Measurements from ENCODE around the gene MED14.
"Not testable (repeated sequence)": the region's sequence is repeated elsewhere in the genome, so short reads cannot be mapped to it uniquely, and the experiment has no call there.

The MED14 gene

DNA sequence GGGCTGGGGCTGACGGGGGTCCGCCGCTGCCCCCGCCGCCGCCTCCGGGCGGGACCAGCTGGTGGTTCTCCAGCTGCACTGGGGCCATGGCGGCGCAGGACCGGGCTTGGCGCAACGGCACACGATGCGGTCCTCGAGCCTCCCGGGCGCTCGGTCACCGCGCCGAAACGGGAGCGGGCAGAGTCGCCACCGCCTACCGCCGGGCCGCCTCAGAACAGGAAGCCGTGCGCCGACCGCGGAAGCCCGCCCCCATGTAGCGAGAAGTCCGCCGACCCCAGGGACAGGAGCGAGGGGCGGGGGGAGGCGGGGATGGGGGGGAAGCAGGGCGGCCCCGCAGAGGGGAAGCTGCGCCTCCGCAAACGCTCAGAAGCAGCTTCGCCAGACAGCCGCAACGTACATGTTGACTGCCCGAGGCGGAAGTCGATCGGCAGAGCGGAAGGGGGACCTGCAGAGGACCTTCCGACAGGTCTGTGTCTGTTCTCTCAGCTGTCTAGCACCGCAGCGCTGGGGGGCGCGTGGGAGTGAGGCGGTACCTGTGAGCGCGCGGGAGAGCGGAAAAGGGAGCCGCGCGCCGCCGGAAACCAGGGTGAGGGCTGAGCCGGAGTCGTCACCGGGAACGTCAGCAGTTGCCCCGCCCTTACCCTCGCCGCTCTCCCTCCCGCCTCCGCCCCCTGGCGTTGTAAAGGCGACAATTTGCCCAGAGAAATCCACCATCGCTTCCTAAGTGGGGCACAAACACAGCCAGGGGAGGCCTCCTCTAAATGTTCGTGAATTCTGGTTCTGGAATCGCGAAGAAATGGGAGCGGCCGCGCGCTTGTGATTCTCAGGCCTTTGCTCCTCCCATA, at the start of gene MED14:
TSS of gene MED14 (minus strand) at position 218 of the 845 bp plus-strand sequence. CDS start at position 88, 130 bp downstream.
- DNase-seq = peak; percentile 86

DNA sequence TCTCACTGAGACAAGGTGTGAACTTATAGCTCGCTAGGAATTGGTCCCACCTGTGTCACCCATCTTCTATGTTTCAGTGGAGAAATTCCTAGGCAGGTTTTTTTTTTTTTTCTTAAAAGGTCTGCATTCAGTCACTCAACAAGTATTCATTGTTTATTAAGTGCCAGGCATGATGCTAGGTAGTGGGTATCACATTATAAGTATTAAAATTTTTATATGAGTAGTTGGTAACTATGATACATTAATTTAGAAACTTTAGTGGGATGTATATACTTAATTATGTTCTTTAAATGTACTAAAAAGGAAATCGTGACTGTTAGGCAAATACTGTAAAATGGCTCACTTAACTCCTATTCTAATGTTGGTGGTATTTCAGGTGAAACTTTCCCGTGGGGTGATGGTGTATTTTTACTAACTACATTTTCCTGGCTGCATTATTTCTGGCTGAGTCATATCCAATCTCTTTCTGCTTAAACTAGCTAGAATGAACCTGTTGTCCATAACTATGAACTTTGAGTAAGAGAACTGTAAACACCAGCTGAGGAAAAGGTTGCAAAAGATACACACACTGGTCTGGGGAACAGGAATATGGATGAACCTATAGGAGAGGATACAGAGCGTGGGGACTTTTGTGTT, 49.3 kb upstream of the MED14 start:
- no peak for DNase-seq

DNA sequence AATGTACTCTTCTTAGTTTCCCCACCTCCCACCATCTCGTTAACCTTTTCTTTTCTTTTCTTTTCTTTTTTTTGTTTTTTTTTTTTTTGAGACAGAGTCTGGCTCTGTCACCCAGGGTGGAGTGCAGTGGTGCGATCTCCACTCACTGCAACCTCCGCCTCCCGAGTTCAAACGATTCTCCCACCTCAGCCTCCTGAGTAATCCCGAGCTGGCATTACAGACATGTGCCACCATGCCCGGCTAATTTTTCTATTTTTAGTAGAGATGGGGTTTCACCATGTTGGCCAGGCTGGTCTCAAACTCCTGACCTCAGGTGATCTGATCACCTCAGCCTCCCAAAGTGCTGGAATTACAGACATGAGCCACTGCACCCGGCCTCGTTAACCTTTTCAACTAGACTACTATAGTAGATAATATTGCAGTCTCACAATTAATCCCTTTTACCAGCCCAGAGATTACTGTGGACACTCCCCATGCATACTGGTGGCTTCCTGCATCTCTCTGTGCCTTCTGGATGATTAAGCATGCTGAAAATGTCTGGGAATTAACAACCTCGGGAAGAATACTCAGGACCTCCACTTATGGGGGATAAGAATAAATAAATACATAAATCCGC, 47.4 kb upstream of the MED14 start:
- DNase-seq = not testable (repeated sequence)

DNA sequence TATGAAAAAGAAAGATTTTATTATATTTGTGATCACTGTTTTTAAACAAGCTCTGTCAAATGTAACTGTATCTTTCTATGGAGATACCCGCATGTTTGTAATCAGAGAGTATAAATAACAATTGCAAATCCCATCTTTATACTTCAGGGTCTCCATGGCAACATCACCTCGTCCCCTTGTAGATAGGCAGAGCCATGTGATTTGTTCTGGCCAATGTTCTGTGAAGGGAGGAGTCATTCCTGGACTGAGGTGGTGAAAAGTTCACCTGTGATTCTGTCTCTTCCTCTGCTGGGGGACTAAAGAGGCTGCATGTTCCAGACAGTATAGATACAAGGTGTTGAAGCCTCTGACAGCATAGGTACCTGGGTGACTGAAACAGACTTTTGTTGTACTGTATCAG, 45.6 kb upstream of the MED14 start:
- DNase-seq = no peak

DNA sequence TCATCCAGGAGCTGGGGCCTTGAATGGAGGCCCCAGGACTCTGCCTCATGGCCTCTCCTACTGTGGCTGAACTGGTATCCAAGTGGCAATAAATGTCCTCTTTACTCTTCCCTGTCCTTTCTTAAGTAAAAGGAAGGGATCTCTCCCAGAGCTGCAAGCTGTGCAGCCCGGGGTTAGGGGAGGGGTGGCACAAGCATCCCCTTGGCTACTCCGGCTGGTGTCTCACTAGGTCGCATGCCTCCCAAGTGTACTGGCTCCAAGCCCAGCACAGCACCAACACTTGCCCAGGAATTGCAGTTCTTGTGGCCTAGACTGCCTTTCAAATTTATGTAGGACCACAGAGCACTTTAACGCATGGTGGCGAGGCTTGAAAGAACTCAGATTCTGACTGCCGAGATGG, 44.7 kb upstream of the MED14 start:
- DNase-seq = no peak

DNA sequence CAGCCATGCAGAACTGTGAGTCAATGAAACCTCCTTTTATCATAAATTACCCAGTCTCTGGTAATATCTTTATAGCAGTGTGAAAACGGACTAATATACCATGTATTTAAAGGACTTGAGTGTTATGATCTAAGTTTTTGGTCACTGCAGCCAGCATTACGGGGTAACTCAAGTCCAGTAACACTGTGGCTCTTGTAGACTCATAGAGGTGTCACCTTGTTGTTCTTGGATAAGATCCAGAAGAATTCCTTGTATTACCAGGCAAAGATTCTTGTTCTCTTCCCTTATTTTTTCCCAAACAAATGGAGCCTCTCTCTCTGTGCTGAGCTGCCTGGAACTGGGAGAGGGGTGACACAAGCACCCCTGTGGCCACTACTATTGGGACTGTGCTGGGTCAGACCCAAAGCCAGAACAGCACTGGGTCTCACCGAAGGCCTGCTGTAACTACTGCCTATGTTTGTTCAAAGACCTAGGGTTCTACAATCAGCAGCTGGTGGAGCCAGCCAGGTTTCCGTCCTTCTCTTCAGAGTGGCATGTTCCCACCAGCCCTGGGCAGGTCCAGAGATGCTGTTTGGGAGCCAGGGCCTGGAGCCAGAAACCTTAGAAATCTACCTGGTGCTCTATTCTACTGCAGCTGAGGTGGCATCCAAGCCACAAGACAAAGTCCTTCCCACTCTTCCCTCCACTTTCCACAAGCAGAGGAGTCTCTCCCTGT, 43.7 kb upstream of the MED14 start:
- DNase-seq = no peak

DNA sequence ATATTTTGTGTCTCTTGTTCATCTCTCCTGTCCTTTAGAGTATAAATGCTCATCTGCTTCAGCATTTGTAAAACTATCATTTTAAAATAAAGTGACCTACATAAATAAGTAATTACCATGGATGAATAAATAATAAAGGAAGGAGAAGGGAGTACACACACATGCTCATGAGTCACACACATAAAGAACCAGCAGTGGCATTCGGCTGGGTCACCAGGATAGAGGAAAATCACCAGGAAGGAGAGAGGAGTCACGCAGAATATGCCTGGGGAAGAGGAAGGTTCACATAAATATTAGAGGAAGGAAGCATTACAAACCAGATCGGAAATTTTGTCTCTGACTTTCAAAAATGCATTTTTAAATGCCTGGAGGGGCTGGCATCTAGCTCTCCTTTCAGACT, 38.5 kb upstream of the MED14 start:
- no peak for DNase-seq

DNA sequence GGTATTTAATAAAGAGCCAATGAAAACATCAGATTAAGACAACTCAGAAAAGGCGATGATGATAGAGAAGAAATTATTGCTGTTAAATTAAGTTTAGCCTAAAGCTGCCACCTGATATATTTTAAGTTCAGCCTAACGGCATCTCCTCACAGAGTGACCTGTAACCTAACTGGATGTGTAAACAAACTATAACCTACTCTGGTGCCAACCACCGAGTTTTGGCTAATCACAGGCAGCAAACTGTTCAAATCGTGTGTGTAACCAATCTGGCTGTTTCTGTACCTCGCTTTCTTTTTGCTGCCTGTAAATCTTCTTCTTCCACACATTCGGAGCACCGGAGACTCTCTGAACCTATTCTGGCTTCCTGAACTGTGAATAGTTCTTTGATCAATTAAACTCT, 37.8 kb upstream of the MED14 start:
- DNase-seq = no peak

DNA sequence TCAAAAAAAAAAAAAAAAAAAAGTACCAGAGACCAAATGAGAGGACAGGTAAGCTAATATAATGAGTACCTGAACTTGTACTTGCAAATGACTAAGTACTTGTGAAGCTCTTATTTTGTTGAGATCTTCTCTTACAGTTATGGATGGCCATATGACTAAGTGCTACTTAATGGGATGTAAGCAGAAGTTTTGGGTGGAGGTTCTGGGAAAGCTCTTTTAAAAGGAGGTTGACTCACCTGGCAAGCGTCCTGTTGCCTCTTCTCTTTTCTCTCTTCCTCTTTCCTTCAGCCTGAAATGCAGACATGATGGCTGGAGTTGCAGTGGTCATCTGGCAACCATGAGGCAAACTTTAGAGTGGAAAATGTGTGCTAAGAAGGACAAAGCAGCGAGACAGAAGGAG, 36.9 kb upstream of the MED14 start:
- DNase-seq = no peak

DNA sequence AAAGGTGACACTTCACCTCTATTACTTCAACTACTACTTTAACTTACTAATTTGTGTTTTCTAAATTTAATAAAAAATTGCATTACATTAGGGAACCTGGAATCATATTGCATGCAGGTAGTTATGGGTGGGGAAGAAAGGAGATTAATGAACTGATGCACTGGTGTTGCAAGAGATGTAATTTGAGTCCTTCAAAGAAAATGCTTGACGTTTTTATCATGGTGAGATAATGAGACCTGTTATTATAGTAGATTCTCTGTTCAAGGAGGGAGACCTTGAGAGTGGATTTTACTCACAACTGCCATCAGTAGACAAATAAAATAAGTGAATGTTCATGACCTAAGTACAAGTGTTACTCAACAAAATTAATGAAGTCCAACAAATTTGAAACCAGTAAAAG, 26.4 kb upstream of the MED14 start:
- DNase-seq = no peak

DNA sequence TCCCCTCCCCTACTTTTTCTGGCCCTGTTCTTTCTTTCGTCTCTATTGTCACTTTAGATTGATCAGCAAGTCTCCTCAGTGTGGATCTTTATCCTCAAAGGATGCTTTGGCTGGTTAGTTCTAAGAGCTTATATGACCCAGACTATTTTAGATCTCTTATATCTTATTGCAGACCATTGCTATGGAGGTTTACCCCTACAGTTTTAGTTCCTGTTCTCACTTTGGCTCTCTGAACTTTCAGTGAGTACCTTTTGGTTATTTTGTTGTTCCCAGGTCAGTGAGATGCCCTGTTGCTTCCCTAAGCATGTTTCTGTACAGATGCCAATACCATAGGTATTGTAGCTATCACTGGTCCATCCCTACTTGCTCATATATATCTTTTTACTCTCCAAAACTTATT, 24.0 kb upstream of the MED14 start:
- no peak for DNase-seq

DNA sequence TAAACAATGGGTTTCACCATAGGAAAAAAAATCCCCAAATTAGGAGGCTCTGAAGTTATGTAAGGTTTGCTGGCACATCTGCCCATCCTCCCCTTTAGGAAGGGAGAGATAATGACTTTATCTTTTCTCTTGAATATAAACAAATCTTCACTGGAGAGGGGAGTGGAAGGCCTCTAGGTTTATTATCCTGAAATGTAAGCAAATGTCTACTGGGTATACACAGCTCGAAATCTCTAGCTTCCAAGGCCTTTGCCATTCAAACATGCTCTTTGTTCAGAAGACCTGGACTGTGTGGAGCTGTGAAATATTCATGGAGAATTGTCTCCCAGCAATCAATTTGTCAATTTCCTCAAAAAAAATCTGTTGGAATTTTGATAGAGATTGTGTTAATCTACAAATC, 21.7 kb upstream of the MED14 start:
- no peak for DNase-seq

DNA sequence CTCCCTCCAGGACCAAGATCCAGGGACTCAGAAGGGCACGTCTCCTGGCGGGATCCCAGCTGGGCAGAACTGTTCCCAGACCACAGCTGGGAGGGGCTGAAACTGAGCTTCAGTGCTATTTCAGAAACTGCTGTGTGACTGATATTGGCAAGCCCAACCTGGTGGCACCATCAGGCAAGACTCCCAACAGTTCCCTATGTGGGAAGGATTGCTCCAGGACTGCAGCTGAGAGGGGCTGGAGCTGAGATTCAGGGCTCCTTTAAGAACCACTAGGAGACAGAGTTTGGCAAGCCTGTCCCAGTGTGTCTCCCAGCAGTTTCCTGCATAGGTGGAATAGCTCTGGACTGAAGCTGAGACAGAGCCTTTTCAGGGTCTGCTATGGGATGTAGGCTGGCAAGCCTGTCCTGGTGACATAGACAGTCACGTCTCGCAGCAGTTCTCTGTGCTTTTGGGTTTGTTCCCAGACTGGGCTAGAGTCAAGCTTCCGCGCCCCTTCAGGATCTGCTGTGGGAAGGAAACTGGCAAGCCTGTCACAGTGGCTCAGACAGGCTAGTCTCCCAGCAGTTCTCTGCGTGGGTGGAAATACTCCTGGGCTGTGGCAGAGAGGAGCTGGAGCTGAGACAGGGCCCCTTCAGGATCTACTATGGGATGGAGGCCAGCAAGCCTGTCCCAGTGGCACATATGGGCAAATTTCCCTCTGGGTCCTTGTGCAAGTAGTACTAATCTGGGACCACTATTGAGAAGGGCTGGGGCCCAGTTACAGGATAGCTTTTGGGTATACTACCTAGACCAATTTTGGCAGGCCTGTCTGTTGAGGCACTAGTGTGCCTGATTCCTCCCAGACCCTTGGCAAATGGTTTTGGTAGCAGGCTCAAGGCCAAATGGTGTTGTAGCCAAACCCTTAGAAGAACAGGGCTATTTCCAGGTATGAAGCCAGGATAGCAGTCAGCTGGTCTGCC, 20.2 kb upstream of the MED14 start:
- no peak for DNase-seq

DNA sequence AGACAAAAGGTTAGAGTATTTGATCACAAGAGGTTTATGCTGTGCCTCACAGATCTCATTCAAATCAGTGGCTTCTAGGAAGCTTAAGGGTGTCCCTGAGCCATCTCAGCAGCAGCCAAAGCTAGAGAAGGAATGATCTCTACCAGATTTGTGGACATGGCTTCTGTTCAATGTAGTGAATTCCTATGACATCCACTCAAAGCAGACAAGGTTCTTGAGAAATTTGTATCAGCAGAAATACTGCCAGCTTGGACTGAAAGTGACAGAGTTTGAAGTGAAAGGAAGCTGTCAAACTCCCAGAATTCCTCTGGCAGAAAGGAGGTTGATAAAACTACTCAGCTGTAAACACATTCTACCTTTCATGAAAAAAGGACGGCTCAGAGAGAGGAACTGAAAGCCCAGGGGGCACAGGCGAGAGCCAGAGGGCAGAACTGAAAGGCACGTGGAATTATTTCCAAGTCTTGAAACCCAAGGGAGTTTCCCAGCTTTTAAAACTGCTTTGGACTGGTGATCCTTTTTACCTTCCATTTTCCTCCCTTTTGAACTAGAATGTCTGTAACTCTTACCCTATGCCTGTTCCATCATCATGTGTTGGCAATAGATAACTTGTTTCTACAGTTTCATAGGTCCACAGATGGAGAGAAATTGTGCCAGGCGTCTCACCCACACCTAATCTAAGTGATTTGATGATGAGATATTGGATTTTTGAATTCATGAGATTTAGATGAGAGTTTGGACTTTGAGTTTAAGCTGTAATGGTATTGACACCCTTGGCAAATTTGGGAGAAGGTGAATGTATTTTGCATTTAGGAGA, 14.5 kb upstream of the MED14 start:
- DNase-seq = no peak

DNA sequence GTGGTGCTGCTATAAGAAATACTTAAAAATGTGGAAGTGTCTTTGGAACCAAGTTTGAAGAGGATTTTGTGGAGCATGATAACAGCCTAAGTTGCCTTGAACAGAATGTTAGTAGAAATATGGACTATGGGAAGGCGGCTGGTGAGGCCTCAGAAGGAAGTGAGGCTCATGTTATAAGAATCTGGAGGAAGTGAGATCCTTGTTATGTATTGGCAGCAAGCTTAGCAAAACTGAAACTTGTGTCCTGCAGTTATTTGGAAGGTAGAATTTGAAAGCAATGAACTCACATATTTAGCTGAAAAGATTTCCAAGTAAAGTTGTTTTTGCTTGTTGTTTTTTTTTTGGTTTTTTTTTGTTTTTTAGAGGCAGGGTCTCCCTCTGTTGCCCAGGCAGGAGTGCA, 13.6 kb upstream of the MED14 start:
- DNase-seq = no peak

DNA sequence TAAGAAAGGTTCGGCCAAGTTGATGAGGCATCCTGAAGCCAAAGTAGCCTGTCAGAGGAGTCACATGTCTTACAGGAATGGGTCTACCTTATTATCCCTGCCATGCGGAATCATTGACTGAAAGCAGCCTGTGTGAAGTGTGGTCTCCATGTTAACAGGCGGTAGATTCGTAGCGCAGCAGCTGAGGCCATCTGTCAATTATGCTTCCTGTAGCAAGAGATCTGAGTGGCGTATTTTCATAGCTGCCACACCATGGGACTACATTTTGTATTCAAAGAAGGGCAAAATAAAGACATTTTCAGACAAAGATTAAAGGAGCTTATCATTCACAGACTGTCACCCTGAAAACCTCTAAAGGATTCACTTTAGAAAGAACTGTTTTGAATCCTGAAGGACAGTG, 11.2 kb upstream of the MED14 start:
- DNase-seq = no peak

DNA sequence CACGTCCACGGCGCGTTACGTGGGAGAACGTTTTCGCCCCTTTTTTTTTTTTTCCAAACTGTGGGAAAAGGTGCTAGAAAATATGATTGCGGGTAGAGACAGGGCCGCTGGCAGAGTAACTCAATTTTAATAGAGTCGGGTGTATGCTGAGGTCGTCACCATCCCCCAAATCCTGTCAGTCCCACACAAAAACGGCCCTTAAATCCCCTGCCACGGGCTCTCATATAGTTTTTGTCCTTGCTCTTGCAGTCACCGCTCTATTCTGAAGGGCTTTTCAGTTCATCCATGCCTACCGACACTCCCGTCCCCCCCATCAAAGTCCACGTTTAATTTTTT, 796 bp upstream of the MED14 start:
- no peak for DNase-seq

DNA sequence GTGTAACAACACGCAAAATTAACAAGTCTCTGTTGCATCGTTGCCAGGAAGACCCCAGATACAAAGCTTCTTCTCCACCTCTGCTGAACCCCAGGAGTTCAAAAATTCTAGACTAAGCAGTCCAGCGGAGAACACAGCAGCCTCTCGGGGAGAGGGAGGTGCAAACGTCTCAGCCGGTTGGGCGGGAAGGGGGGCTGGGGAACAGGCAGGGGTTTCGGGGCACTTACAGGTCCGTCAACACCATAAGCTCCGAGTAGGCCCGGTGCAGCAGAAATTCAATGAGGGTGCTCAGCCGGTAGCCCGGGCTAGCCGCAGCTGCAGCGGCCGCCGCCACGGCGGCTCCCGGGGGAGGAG, 394 bp downstream of the MED14 start:
- DNase-seq = no peak

DNA sequence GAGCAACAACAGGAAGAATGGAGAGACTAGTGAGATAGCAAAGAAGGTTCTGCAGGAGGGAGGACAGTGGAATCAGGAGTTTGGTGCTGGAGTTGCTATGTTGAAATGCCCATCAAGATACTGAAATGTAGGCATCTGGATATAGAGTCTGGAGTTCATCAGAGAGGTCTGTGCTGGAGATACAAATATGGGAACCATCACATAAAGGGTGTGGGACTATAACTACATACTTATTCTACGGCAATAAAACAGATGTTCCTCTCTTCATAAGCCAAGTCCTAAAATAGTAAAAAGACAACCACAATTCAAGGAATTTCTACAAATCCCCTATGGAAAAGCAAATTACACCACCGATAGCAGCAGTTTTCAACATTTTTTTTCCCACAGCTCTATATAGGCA, 1.6 kb downstream of the MED14 start:
- no peak for DNase-seq

DNA sequence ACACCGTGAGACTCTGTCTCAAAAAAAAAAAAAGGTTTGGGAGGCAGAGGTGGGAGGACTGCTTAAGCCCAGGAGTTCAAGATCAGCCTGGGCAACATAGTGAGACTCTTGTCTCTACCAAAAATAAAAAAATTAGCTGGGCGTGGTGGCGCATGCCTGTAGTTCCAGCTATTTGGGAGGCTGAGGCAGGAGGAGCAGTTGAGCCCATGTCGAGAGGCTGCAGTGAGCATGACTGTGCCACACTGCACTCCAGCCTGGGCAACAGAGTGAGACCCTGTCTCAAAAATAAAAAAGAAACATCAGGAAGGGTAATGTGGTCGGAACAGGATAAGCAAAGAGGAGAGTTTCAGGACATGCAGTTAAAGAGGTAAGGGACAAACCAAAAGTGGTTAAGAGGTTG, 2.8 kb downstream of the MED14 start:
- DNase-seq = not testable (repeated sequence)
